GM12891 (cell line): ENCODE results near the gene MYL6B.
"Not testable (repeated sequence)": the region's sequence is repeated elsewhere in the genome, so short reads cannot be mapped to it uniquely, and the experiment has no call there.

ENCODE experiments used
- DNase-seq: peaks from one replicate; pipeline ENCODE4 v3.0.0; 2011; ENCODE audit warnings: low spot score; ENCODE audit not compliant: insufficient read length
- FAIRE-seq: peaks from 2 replicates; lab custom pipeline; 2011; peaks lifted over from hg19 to GRCh38; lab: Jason Lieb, UNC
- PAX5 ChIP-seq: IDR thresholded peaks from 2 replicates; pipeline ENCODE4 v1.6.1; 2011; ENCODE audit warnings: low read length, moderate library complexity, mild to moderate bottlenecking; ENCODE audit not compliant: insufficient read depth, severe bottlenecking
- POLR2A ChIP-seq: IDR thresholded peaks from 2 replicates; pipeline ENCODE4 v1.6.1; 2011; ENCODE audit warnings: low read depth, low read length, control low read depth
- POLR2AphosphoS5 ChIP-seq: IDR thresholded peaks from 2 replicates; pipeline ENCODE4 v1.6.1; 2011; ENCODE audit warnings: low read depth, low read length, control low read depth
- POU2F2 ChIP-seq: IDR thresholded peaks from 2 replicates; pipeline ENCODE4 v1.6.1; 2011; ENCODE audit warnings: low read depth, mild to moderate bottlenecking, control low read depth, low read length, moderate library complexity
- SPI1 ChIP-seq: IDR thresholded peaks from 2 replicates; pipeline ENCODE4 v1.6.1; 2011; ENCODE audit warnings: low read depth, low read length, control low read depth
- TAF1 ChIP-seq: IDR thresholded peaks from 2 replicates; pipeline ENCODE4 v1.6.1; 2011; ENCODE audit warnings: low read depth, low read length, control low read depth

The MYL6B gene

GRCh38 chr12:56114084-56114483 lies 38.3 kb upstream of the MYL6B start:
- FAIRE-seq (no peak), DNase-seq (no peak)
- TF ChIP-seq POLR2A (0 out of 2 replicates have a peak, but pooled peaks have one; percentile 14), SPI1 (no peak), PAX5 (no peak), TAF1 (no peak), POU2F2 (no peak), POLR2AphosphoS5 (no peak)

GRCh38 chr12:56115329-56115728 lies 37.1 kb upstream of the MYL6B start:
- no peak for FAIRE-seq
- DNase-seq: no peak
- TF ChIP-seq SPI1 (no peak), PAX5 (no peak), POU2F2 (no peak), POLR2A (no peak), TAF1 (no peak), POLR2AphosphoS5 (no peak)

GRCh38 chr12:56116267-56117081 lies 35.9 kb upstream of the MYL6B start, which contains the start of gene RPL41:
TSS of gene RPL41 (plus strand) at chr12:56116633.
- TF ChIP-seq POLR2A (peak; percentile 100), PAX5 (no peak), POLR2AphosphoS5 (peak; percentile 100), TAF1 (peak; percentile 99), SPI1 (peak; percentile 79), POU2F2 (peak; percentile 96)
- FAIRE-seq: peak; percentile 94
- DNase-seq: no peak

- not testable (repeated sequence) for FAIRE-seq, DNase-seq
Observed at GRCh38 chr12:56117082-56117706, 35.2 kb upstream of the MYL6B start.

- peak; percentile 100 for FAIRE-seq
- TF ChIP-seq POU2F2 (peak; percentile 98), POLR2AphosphoS5 (peak; percentile 100), POLR2A (peak; percentile 99), TAF1 (peak; percentile 28; the same call in 1 of the 2 replicates), PAX5 (no peak), SPI1 (peak; percentile 55)
- peak; percentile 88 for DNase-seq
Observed at GRCh38 chr12:56117778-56118687, 34.4 kb upstream of the MYL6B start, which contains the start of gene ZC3H10. TSS of gene ZC3H10 (plus strand) at chr12:56118266. CDS start at chr12:56120563, 2,297 bp downstream.

- FAIRE-seq: no peak
- no peak for DNase-seq
- TF ChIP-seq POLR2A (no peak), TAF1 (no peak), POU2F2 (no peak), SPI1 (peak; percentile 20; the same call in 1 of the 2 replicates), PAX5 (no peak)
Observed at GRCh38 chr12:56118688-56119357, 33.6 kb upstream of the MYL6B start.

GRCh38 chr12:56119361-56119796 lies 33.0 kb upstream of the MYL6B start:
- TF ChIP-seq PAX5 (no peak), SPI1 (no peak), TAF1 (no peak), POU2F2 (no peak), POLR2AphosphoS5 (no peak), POLR2A (no peak)
- FAIRE-seq (no peak), DNase-seq (no peak)

- TF ChIP-seq POLR2AphosphoS5 (no peak), PAX5 (no peak), TAF1 (no peak), POU2F2 (no peak), SPI1 (no peak), POLR2A (no peak)
- DNase-seq: no peak
- no peak for FAIRE-seq
Observed at GRCh38 chr12:56120158-56120846, 32.1 kb upstream of the MYL6B start.
